HEK293 (cell line): ENCODE data around the gene SMAD1.

ENCODE experiments used
- GLIS2 ChIP-seq: fragments of 450-650 bp; formaldehyde crosslinking; IDR thresholded peaks from 2 replicates; pipeline ENCODE4 v1.5.1; 2016; ENCODE audit warnings: missing biosample characterization, missing genetic modification characterization
- HOXC10 ChIP-seq: sonication (generic); formaldehyde crosslinking; IDR thresholded peaks from 2 replicates; pipeline ENCODE4 v1.8.1; 2023; ENCODE audit warnings: mild to moderate bottlenecking, missing genetic modification reagents
- MEIS1 ChIP-seq: sonication (generic); formaldehyde crosslinking; IDR thresholded peaks from 2 replicates; pipeline ENCODE4 v1.8.1; 2022; ENCODE audit warnings: missing genetic modification reagents, mild to moderate bottlenecking, borderline replicate concordance
- RBAK ChIP-seq: fragments of 450-650 bp; formaldehyde crosslinking; IDR thresholded peaks from 2 replicates; pipeline ENCODE4 v1.5.1; 2016; ENCODE audit warnings: missing biosample characterization, missing genetic modification characterization
- SP3 ChIP-seq: fragments of 450-650 bp; formaldehyde crosslinking; IDR thresholded peaks from 2 replicates; pipeline ENCODE4 v1.5.1; 2016; ENCODE audit warnings: missing biosample characterization, missing genetic modification characterization
- WT1 ChIP-seq: fragments of 450-650 bp; formaldehyde crosslinking; IDR thresholded peaks from 2 replicates; pipeline ENCODE4 v1.5.1; 2016; ENCODE audit warnings: missing biosample characterization, missing genetic modification characterization
- ZBTB7A ChIP-seq: fragments of 450-650 bp; formaldehyde crosslinking; IDR thresholded peaks from 2 replicates; pipeline ENCODE4 v1.5.1; 2016; ENCODE audit warnings: low read depth, missing biosample characterization, missing genetic modification characterization
- ZNF366 ChIP-seq: fragments of 450-650 bp; formaldehyde crosslinking; conservative IDR thresholded peaks from 2 replicates; pipeline ENCODE4 v1.5.1; 2016; ENCODE audit warnings: missing biosample characterization, missing genetic modification characterization
- ZNF514 ChIP-seq: fragments of 450-650 bp; formaldehyde crosslinking; IDR thresholded peaks from 2 replicates; pipeline ENCODE4 v1.5.1; 2016; ENCODE audit warnings: missing biosample characterization, missing genetic modification characterization
- ZNF521 ChIP-seq: fragments of 450-650 bp; formaldehyde crosslinking; IDR thresholded peaks from 2 replicates; pipeline ENCODE4 v1.5.1; 2017; ENCODE audit warnings: missing biosample characterization, mild to moderate bottlenecking, missing genetic modification characterization
- ZNF596 ChIP-seq: fragments of 450-650 bp; IDR thresholded peaks from 2 replicates; pipeline ENCODE4 v1.5.0; 2018; ENCODE audit warnings: missing biosample characterization, mild to moderate bottlenecking, missing genetic modification characterization, moderate library complexity
- ZNF621 ChIP-seq: fragments of 450-650 bp; formaldehyde crosslinking; IDR thresholded peaks from 2 replicates; pipeline ENCODE4 v1.5.1; 2017; ENCODE audit warnings: missing biosample characterization, missing genetic modification characterization
- ZNF629 ChIP-seq: fragments of 450-650 bp; formaldehyde crosslinking; IDR thresholded peaks from 2 replicates; pipeline ENCODE4 v1.5.1; 2017; ENCODE audit warnings: missing biosample characterization, missing genetic modification characterization
- TF ChIP-seq, protein P1 (sequence below): fragments of 450-650 bp; formaldehyde crosslinking; IDR thresholded peaks from 2 replicates; pipeline ENCODE4 v1.5.1; 2016; ENCODE audit warnings: missing biosample characterization, missing genetic modification characterization
- TF ChIP-seq, protein P2 (sequence below): fragments of 450-650 bp; formaldehyde crosslinking; IDR thresholded peaks from 2 replicates; pipeline ENCODE4 v1.5.1; 2016; ENCODE audit warnings: missing biosample characterization, missing genetic modification characterization
- TF ChIP-seq, protein P3 (sequence below): fragments of 450-650 bp; formaldehyde crosslinking; IDR thresholded peaks from 2 replicates; pipeline ENCODE4 v1.5.1; 2016; ENCODE audit warnings: missing biosample characterization, missing genetic modification characterization, low read depth
- TF ChIP-seq, protein P4 (sequence below): IDR thresholded peaks from 2 replicates; pipeline ENCODE4 v1.6.1; 2011; ENCODE audit warnings: mild to moderate bottlenecking, low read depth, low read length, borderline replicate concordance
- TF ChIP-seq, protein P5 (sequence below): fragments of 450-650 bp; formaldehyde crosslinking; IDR thresholded peaks from 2 replicates; pipeline ENCODE4 v1.5.1; 2016; ENCODE audit warnings: missing biosample characterization, missing genetic modification characterization
- TF ChIP-seq, protein P6 (sequence below): fragments of 450-650 bp; formaldehyde crosslinking; IDR thresholded peaks from 2 replicates; pipeline ENCODE4 v1.5.1; 2016; ENCODE audit warnings: missing biosample characterization, missing genetic modification characterization
- TF ChIP-seq, protein P7 (sequence below): fragments of 450-650 bp; formaldehyde crosslinking; IDR thresholded peaks from 2 replicates; pipeline ENCODE4 v1.5.1; 2016; ENCODE audit warnings: missing biosample characterization, missing genetic modification characterization
- TF ChIP-seq, protein P8 (sequence below): fragments of 450-650 bp; formaldehyde crosslinking; conservative IDR thresholded peaks from 2 replicates; pipeline ENCODE4 v1.5.1; 2016; ENCODE audit warnings: low read depth, missing biosample characterization, missing genetic modification characterization

Gene SMAD1

DNA sequence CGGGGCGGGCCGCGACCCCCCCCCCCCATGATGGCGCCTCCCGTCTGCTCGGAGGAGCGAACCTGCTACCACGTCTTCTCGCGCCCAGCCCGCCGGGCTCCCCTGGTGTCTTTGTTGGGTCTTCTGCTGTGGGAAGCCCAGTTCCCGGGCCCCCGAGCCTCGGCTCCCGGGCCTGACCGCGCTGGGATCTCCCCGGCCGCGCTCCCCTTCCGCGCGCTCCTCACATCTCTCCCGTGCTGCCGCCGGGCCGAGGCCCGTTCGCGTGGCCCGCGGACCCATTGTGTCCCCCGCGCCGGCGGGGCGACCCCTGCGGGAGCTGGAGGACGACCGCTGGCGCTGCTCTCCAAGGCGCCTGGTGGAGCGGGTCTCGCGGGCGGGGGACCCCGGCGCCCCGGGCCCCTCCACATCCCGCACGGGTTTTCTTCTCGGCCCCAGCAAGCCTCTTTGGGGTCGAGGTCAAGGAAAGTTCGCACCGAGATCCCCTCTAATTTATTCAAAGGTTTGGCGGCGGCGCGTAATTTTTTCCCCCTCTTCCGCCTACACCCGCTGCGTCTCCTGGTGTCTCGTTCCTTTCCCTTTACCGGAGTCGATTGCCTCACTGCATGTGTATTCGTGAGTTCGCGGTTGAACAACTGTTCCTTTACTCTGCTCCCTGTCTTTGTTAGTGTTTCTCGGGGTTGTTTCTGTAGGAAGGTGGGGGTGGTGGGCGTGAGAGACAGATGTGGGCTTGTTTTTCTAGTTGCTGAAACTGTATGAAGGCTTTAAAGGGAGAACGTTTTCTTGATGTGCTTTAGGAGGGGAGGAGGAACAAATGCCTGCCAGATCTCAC is 770 bp downstream of the SMAD1 start (continued):
- TF ChIP-seq ZNF629 (tag by site-specific recombination) (no peak), HOXC10 (CRISPR knock-in tag) (no peak), ZNF514 (tag by site-specific recombination) (no peak), ZNF366 (tag by site-specific recombination) (peak; percentile 40), ZBTB7A (no peak), SP3 (no peak), MEIS1 (no peak), GLIS2 (tag by site-specific recombination) (peak; percentile 76), RBAK (tag by site-specific recombination) (no peak), ZNF596 (no peak), ZNF521 (tag by site-specific recombination) (no peak), ZNF621 (tag by site-specific recombination) (no peak), WT1 (tag by site-specific recombination) (no peak)
- TF ChIP-seq, protein P1, sequence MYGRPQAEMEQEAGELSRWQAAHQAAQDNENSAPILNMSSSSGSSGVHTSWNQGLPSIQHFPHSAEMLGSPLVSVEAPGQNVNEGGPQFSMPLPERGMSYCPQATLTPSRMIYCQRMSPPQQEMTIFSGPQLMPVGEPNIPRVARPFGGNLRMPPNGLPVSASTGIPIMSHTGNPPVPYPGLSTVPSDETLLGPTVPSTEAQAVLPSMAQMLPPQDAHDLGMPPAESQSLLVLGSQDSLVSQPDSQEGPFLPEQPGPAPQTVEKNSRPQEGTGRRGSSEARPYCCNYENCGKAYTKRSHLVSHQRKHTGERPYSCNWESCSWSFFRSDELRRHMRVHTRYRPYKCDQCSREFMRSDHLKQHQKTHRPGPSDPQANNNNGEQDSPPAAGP (tag by site-specific recombination) = no peak
- TF ChIP-seq, protein P2, sequence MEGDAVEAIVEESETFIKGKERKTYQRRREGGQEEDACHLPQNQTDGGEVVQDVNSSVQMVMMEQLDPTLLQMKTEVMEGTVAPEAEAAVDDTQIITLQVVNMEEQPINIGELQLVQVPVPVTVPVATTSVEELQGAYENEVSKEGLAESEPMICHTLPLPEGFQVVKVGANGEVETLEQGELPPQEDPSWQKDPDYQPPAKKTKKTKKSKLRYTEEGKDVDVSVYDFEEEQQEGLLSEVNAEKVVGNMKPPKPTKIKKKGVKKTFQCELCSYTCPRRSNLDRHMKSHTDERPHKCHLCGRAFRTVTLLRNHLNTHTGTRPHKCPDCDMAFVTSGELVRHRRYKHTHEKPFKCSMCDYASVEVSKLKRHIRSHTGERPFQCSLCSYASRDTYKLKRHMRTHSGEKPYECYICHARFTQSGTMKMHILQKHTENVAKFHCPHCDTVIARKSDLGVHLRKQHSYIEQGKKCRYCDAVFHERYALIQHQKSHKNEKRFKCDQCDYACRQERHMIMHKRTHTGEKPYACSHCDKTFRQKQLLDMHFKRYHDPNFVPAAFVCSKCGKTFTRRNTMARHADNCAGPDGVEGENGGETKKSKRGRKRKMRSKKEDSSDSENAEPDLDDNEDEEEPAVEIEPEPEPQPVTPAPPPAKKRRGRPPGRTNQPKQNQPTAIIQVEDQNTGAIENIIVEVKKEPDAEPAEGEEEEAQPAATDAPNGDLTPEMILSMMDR (tag by site-specific recombination) = 0 out of 2 replicates have a peak, but pooled peaks have one; percentile 47
- TF ChIP-seq, protein P3, sequence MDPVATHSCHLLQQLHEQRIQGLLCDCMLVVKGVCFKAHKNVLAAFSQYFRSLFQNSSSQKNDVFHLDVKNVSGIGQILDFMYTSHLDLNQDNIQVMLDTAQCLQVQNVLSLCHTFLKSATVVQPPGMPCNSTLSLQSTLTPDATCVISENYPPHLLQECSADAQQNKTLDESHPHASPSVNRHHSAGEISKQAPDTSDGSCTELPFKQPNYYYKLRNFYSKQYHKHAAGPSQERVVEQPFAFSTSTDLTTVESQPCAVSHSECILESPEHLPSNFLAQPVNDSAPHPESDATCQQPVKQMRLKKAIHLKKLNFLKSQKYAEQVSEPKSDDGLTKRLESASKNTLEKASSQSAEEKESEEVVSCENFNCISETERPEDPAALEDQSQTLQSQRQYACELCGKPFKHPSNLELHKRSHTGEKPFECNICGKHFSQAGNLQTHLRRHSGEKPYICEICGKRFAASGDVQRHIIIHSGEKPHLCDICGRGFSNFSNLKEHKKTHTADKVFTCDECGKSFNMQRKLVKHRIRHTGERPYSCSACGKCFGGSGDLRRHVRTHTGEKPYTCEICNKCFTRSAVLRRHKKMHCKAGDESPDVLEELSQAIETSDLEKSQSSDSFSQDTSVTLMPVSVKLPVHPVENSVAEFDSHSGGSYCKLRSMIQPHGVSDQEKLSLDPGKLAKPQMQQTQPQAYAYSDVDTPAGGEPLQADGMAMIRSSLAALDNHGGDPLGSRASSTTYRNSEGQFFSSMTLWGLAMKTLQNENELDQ (tag by site-specific recombination) = no peak
- TF ChIP-seq, protein P4, sequence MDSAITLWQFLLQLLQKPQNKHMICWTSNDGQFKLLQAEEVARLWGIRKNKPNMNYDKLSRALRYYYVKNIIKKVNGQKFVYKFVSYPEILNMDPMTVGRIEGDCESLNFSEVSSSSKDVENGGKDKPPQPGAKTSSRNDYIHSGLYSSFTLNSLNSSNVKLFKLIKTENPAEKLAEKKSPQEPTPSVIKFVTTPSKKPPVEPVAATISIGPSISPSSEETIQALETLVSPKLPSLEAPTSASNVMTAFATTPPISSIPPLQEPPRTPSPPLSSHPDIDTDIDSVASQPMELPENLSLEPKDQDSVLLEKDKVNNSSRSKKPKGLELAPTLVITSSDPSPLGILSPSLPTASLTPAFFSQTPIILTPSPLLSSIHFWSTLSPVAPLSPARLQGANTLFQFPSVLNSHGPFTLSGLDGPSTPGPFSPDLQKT = no peak
- TF ChIP-seq, protein P5, sequence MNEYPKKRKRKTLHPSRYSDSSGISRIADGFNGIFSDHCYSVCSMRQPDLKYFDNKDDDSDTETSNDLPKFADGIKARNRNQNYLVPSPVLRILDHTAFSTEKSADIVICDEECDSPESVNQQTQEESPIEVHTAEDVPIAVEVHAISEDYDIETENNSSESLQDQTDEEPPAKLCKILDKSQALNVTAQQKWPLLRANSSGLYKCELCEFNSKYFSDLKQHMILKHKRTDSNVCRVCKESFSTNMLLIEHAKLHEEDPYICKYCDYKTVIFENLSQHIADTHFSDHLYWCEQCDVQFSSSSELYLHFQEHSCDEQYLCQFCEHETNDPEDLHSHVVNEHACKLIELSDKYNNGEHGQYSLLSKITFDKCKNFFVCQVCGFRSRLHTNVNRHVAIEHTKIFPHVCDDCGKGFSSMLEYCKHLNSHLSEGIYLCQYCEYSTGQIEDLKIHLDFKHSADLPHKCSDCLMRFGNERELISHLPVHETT = no peak
- TF ChIP-seq, protein P6, sequence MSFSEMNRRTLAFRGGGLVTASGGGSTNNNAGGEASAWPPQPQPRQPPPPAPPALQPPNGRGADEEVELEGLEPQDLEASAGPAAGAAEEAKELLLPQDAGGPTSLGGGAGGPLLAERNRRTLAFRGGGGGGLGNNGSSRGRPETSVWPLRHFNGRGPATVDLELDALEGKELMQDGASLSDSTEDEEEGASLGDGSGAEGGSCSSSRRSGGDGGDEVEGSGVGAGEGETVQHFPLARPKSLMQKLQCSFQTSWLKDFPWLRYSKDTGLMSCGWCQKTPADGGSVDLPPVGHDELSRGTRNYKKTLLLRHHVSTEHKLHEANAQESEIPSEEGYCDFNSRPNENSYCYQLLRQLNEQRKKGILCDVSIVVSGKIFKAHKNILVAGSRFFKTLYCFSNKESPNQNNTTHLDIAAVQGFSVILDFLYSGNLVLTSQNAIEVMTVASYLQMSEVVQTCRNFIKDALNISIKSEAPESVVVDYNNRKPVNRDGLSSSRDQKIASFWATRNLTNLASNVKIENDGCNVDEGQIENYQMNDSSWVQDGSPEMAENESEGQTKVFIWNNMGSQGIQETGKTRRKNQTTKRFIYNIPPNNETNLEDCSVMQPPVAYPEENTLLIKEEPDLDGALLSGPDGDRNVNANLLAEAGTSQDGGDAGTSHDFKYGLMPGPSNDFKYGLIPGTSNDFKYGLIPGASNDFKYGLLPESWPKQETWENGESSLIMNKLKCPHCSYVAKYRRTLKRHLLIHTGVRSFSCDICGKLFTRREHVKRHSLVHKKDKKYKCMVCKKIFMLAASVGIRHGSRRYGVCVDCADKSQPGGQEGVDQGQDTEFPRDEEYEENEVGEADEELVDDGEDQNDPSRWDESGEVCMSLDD (tag by site-specific recombination) = no peak
- TF ChIP-seq, protein P7, sequence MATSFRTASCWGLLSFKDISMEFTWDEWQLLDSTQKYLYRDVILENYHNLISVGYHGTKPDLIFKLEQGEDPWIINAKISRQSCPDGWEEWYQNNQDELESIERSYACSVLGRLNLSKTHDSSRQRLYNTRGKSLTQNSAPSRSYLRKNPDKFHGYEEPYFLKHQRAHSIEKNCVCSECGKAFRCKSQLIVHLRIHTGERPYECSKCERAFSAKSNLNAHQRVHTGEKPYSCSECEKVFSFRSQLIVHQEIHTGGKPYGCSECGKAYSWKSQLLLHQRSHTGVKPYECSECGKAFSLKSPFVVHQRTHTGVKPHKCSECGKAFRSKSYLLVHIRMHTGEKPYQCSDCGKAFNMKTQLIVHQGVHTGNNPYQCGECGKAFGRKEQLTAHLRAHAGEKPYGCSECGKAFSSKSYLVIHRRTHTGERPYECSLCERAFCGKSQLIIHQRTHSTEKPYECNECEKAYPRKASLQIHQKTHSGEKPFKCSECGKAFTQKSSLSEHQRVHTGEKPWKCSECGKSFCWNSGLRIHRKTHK (tag by site-specific recombination) = no peak
- TF ChIP-seq, protein P8, sequence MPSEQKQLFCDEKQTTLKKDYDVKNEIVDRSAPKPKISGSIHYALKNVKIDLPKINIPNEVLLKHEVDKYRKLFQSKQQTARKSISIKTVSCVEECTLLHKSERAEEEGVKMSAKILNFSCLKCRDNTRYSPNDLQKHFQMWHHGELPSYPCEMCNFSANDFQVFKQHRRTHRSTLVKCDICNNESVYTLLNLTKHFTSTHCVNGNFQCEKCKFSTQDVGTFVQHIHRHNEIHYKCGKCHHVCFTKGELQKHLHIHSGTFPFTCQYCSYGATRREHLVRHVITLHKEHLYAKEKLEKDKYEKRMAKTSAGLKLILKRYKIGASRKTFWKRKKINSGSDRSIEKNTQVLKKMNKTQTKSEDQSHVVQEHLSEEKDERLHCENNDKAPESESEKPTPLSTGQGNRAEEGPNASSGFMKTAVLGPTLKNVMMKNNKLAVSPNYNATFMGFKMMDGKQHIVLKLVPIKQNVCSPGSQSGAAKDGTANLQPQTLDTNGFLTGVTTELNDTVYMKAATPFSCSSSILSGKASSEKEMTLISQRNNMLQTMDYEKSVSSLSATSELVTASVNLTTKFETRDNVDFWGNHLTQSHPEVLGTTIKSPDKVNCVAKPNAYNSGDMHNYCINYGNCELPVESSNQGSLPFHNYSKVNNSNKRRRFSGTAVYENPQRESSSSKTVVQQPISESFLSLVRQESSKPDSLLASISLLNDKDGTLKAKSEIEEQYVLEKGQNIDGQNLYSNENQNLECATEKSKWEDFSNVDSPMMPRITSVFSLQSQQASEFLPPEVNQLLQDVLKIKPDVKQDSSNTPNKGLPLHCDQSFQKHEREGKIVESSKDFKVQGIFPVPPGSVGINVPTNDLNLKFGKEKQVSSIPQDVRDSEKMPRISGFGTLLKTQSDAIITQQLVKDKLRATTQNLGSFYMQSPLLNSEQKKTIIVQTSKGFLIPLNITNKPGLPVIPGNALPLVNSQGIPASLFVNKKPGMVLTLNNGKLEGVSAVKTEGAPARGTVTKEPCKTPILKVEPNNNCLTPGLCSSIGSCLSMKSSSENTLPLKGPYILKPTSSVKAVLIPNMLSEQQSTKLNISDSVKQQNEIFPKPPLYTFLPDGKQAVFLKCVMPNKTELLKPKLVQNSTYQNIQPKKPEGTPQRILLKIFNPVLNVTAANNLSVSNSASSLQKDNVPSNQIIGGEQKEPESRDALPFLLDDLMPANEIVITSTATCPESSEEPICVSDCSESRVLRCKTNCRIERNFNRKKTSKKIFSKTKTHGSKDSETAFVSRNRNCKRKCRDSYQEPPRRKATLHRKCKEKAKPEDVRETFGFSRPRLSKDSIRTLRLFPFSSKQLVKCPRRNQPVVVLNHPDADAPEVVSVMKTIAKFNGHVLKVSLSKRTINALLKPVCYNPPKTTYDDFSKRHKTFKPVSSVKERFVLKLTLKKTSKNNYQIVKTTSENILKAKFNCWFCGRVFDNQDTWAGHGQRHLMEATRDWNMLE = no peak
